ENCODE results near the gene VTI1B.
A peak's percentile ranks its signal among the peaks of the same experiment; 100 is the strongest.
"Not testable (repeated sequence)": the region's sequence is repeated elsewhere in the genome, so short reads cannot be mapped to it uniquely, and the experiment has no call there.

The VTI1B gene, protein sequence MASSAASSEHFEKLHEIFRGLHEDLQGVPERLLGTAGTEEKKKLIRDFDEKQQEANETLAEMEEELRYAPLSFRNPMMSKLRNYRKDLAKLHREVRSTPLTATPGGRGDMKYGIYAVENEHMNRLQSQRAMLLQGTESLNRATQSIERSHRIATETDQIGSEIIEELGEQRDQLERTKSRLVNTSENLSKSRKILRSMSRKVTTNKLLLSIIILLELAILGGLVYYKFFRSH

GRCh38 chr14:67674480-67675218 is at the start of gene VTI1B:
Gene VTI1B (minus strand): TSS chr14:67674632. CDS start chr14:67674489, 143 bp downstream.
- peak in 2 of 3 donors; percentile 54 to 68 for DNase-seq (ENCODE audit: low read depth in 3 of 3, low spot score in 1 of 3)

DNA sequence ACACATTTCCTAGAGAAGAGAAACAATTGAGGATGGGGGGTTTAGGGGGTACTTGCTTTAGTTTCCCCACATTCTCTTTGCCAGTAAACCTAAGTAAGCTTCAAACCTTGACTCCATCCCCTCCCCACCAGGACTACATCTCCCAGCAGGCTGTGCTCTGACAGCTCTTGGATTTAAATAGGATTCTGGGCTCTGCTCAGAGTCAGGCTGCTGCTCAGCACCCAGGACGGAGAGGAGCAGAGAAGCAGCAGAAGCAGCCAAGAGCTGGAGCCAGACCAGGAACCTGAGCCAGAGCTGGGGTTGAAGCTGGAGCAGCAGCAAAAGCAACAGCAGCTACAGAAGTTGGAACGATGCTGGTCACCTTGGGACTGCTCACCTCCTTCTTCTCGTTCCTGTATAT is 47.9 kb upstream of the VTI1B start:
- no peak for DNase-seq (ENCODE audit: low read depth in 3 of 3, low spot score in 1 of 3)

DNA sequence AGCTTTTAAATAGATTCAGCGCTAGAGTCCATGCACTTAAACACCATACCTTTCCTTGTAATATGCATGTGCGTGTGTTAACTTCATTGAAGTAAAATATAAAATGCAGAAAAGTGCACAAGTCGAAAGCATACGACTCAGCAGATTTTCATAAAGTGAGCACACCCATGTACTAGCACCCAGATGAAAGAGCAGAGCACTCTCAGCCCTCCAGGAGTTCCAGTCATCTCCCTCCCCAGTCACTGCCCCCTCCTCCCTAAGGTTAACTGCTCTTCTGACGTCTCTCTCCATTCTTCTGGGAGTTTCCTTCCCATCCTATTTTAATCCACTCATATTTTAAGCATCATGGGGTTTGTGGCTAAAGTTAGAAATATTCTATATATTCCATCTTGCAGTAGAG is 47.4 kb upstream of the VTI1B start:
- no peak for DNase-seq (ENCODE audit: low read depth in 3 of 3, low spot score in 1 of 3)

- DNase-seq (ENCODE audit: low read depth in 3 of 3, low spot score in 1 of 3) = no peak
Measured at GRCh38 chr14:67719866-67720265, 45.4 kb upstream of the VTI1B start.

GRCh38 chr14:67719385-67719784 is 45.0 kb upstream of the VTI1B start:
- DNase-seq (ENCODE audit: low read depth in 3 of 3, low spot score in 1 of 3) = not testable (repeated sequence)

DNA sequence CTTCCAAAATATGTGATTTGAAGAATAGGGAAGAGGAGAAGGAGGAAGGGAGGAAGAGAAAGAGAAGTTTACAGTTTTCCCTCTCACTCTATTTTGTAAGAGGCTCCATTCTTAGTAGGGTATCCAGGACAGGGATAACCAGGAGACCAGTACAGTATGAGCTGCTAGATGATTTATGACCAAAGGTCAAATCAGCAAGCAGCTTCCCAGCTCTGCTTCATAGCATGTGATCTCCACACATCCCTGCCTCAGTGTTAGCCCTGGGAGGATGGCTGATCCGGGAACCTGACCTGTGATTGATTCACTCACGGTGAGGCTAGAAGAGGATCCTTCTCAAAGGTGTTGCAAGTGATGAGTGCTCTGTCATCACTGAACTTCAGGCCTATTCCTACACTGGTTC is 43.8 kb upstream of the VTI1B start:
- DNase-seq (ENCODE audit: low read depth in 3 of 3, low spot score in 1 of 3) = no peak

DNA sequence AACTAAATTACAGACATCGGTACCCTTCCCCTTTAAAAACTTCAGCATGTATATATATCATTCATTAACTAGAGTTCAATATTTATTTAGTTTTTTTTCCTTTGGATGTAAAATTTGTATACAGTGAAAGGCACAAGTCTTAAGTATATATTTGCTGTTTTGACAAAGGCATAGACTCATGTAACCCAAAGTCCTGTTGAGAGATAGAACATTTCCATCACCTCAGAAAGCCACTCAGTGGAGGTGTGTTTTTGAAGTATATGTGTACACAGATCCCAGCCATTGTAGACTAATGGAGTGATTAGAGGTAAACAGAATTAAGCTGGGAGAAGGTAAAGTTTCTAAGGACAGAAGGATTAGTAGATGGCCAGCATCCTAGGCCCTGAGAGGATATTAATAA is 42.6 kb upstream of the VTI1B start:
- no peak for DNase-seq (ENCODE audit: low read depth in 3 of 3, low spot score in 1 of 3)

GRCh38 chr14:67710209-67710608 is 35.8 kb upstream of the VTI1B start:
- DNase-seq (ENCODE audit: low read depth in 3 of 3, low spot score in 1 of 3) = no peak

DNA sequence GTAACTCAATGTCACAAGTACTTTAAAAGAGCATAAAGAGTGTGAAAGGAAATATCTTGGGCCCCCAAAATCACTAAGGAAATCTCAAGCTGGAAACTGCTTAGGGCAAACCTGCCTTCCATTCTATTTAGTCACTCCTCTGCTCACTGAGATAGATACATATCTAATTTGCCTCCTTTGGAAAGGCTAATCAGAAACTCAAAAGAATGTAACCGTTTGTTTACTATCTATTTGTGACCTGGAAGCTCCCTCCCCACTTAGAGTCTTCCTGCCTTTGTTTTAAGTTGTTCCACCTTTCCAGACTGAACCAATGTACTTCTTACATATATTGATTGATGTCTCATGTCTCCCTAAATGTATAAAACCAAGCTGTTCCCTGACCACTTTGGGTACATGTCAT is 35.4 kb upstream of the VTI1B start:
- not testable (repeated sequence) for DNase-seq (ENCODE audit: low read depth in 3 of 3, low spot score in 1 of 3)

DNA sequence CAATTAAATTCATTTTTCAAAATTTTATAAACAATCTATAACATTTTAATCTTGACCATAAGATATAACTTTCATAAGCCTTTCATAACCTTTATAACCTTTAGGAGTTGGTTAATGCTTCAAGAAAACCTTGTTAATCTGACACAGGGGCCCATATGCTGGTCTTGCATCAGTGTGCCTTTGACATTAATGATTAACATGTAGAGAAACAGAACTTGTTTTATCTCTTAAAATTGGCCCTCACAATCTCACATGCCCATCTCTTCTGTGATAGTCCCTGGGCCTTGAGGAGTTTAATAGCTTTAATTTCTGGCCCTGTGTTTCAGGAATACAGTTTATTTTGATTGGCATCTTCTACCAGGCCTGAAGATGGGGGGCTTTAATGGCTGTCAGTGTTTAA is 34.9 kb upstream of the VTI1B start:
- DNase-seq (ENCODE audit: low read depth in 3 of 3, low spot score in 1 of 3) = not testable (repeated sequence)

DNA sequence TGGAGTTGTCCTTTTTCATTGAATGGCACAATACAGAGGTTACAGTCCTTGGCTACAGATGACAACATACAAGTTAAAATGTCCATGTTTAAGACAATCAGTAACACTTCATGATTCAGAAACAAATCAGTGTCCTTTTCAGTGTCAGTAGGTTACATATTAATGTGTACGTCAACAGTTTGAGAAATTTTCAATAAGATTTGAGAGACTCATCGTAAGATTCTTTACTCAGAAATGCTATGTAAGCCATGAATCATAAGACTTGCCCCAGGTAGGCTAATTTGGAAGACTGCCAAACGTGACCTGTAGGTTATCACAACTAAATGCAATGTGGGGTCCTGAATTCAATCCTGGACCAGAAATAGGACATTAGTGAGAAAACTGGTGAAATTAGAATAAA is 30.8 kb upstream of the VTI1B start:
- DNase-seq (ENCODE audit: low read depth in 3 of 3, low spot score in 1 of 3) = no peak

- peak in 1 of 3 donors; percentile 1 for DNase-seq (ENCODE audit: low read depth in 3 of 3, low spot score in 1 of 3)
Measured at GRCh38 chr14:67704484-67705089, 30.2 kb upstream of the VTI1B start.

- no peak for DNase-seq (ENCODE audit: low read depth in 3 of 3, low spot score in 1 of 3)
Measured at GRCh38 chr14:67703997-67704396, 29.6 kb upstream of the VTI1B start.

DNA sequence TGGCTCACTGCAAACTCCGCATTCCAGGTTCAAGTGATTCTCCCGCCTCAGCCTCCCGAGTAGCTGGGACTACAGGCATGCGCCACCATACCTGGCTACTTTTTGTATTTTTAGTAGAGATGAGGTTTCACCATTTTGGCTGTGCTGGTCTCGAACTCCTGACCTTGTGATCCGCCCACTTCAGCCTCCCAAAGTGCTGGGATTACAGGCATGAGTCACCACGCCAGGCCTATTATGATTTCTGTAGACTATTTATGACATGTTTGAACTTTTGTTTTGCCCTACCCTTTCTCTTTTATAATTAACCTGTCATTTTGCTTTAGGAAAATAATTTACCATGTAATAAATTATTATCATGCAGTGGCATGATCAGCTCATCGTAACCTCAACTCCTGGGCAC is 27.1 kb upstream of the VTI1B start, which contains the start of gene RDH12:
RDH12 (plus strand) TSS at position 395 of the 400 bp plus-strand sequence. CDS start 20,757 bp downstream, outside the sequence.
- DNase-seq (ENCODE audit: low read depth in 3 of 3, low spot score in 1 of 3) = not testable (repeated sequence)

GRCh38 chr14:67698179-67698578 is 23.7 kb upstream of the VTI1B start:
- no peak for DNase-seq (ENCODE audit: low read depth in 3 of 3, low spot score in 1 of 3)

- DNase-seq (ENCODE audit: low read depth in 3 of 3, low spot score in 1 of 3) = no peak
Measured at GRCh38 chr14:67697006-67697405, 22.6 kb upstream of the VTI1B start.

- DNase-seq (ENCODE audit: low read depth in 3 of 3, low spot score in 1 of 3) = peak; percentile 49 to 63 (median 53)
Measured at GRCh38 chr14:67695394-67695949, 21.0 kb upstream of the VTI1B start, which contains the start of gene RDH11. Gene RDH11 (minus strand): TSS chr14:67695764. CDS start chr14:67695703, 61 bp downstream.

- DNase-seq (ENCODE audit: low read depth in 3 of 3, low spot score in 1 of 3) = peak in 1 of 3 donors; percentile 29
Measured at GRCh38 chr14:67694791-67695393, 20.5 kb upstream of the VTI1B start.

DNA sequence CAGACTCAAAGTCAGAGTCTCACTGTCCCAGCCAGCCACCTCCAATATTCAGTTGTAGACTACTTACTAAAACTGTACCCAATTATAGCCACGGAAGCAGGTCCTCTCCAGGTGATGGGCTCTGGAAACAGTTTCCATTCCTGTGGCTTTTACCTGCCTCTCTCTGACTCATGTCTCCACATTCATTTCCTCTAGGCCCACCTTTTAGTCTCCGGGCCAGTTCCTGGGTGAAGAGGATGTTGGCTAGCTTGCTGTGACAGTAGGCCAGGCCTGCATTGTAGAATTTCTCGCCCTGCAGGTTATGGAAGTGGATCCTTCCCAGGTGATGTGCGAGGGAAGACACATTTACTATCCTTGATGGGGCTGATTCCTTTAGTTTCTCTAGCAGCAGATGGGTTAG is 15.6 kb upstream of the VTI1B start:
- no peak for DNase-seq (ENCODE audit: low read depth in 3 of 3, low spot score in 1 of 3)

DNA sequence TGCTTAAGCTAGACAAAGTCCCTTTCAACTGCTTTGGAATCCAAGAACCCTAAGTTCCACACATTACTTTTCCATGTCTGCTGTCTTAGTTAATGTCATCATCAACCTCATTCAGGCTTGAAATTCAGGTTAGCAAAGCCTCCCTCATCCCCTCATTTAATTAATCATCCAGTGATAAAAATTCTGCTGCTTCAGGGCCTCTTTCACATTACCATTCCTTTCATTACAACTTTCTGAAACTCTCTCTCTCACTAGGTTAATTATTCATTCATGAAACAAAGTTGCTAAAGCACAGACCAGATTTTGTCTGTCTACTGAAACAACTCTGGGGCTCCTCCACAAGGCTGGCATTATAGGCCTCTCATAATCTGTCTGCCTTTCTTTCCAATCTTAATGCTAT is 9.4 kb upstream of the VTI1B start:
- no peak for DNase-seq (ENCODE audit: low read depth in 3 of 3, low spot score in 1 of 3)

DNA sequence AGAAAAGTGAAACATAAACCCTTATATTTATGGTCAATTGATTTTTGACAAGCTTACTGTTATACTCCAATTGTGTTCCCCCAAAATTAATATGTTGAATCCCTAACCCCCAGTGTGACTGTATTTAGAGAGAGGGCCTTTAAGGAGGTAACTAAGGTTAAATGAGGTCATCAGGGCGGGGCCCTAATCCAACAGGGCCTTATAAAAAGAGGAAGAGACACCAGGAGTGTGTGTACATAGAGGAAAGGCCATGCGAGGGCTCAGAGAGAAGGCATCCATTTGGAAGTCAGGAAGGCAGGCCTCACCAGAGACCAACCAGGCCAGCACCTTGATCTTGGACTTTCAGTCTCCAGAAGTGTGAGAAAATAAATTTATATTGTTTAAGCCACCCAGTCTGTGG is 6.5 kb upstream of the VTI1B start:
- no peak for DNase-seq (ENCODE audit: low read depth in 3 of 3, low spot score in 1 of 3)
